ENCODE data around the gene NMNAT3. TPM values are rescaled to one million over a fixed set of nuclear protein-coding genes. Genes with fewer than 3 reads are reported as not detected.

The NMNAT3 gene
- total and polyA plus RNA-seq, 2 experiments from 2014 or later, result 8.3 to 9.2 TPM

DNA sequence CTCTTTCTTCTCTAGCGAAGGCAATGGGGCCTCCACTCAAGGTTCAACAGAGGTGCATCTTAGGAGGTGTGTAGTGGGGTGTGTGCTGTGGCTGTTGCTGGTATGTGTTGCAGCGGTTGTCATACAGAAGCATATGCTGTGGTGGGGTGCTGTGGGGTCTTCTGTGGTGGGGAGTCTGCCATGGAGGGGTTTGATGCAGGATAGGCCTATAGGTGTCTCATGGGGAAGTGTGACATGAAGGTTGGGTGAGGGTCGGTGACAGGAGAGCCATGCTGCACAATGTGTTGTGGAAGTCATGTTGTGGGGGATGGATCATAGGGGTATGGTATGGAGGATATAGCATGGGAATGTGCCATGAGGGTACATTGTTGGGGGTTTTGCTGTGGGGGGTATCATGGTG lies 20.3 kb downstream of the NMNAT3 start:
- H3K36me3 Mint-ChIP-seq (ENCODE audit: low read depth), result no peaks in the 10 kb centered on the region
- H3K27me3 ChIP-seq (ENCODE audit: insufficient read depth), result no peaks in the 10 kb centered on the region
- no peaks in the 10 kb centered on the region for H4K20me1 ChIP-seq (replicated peaks; ENCODE audit: insufficient read depth)
- no peaks in the 10 kb centered on the region for H3K9me3 Mint-ChIP-seq
- no peak overlapping the region for H3K4me3 ChIP-seq
- no peak overlapping the region for H3K4me3 Mint-ChIP-seq
- H3K4me2 ChIP-seq, result no peak overlapping the region
- no peaks in the 10 kb centered on the region for H3F3A ChIP-seq (replicated peaks; ENCODE audit: low read depth)
- no peak for DNase-seq (ENCODE audit: low spot score)
- no peaks in the 10 kb centered on the region for H3K36me3 ChIP-seq (ENCODE audit: insufficient read depth)
- H3K4me1 Mint-ChIP-seq, result peaks cover 25% of the 10 kb centered on the region
- no peak for TF ChIP-seq ZNF331 (CRISPR knock-in tag; IDR thresholded peaks at IDR 0.05; ENCODE audit: low read depth)
- TF ChIP-seq STAT1 (IDR thresholded peaks at IDR 0.05; ENCODE audit: unreplicated experiment), result no peak
- TF ChIP-seq ZNF114 (CRISPR knock-in tag; IDR thresholded peaks at IDR 0.05), result no peak
- TF ChIP-seq, protein P1, sequence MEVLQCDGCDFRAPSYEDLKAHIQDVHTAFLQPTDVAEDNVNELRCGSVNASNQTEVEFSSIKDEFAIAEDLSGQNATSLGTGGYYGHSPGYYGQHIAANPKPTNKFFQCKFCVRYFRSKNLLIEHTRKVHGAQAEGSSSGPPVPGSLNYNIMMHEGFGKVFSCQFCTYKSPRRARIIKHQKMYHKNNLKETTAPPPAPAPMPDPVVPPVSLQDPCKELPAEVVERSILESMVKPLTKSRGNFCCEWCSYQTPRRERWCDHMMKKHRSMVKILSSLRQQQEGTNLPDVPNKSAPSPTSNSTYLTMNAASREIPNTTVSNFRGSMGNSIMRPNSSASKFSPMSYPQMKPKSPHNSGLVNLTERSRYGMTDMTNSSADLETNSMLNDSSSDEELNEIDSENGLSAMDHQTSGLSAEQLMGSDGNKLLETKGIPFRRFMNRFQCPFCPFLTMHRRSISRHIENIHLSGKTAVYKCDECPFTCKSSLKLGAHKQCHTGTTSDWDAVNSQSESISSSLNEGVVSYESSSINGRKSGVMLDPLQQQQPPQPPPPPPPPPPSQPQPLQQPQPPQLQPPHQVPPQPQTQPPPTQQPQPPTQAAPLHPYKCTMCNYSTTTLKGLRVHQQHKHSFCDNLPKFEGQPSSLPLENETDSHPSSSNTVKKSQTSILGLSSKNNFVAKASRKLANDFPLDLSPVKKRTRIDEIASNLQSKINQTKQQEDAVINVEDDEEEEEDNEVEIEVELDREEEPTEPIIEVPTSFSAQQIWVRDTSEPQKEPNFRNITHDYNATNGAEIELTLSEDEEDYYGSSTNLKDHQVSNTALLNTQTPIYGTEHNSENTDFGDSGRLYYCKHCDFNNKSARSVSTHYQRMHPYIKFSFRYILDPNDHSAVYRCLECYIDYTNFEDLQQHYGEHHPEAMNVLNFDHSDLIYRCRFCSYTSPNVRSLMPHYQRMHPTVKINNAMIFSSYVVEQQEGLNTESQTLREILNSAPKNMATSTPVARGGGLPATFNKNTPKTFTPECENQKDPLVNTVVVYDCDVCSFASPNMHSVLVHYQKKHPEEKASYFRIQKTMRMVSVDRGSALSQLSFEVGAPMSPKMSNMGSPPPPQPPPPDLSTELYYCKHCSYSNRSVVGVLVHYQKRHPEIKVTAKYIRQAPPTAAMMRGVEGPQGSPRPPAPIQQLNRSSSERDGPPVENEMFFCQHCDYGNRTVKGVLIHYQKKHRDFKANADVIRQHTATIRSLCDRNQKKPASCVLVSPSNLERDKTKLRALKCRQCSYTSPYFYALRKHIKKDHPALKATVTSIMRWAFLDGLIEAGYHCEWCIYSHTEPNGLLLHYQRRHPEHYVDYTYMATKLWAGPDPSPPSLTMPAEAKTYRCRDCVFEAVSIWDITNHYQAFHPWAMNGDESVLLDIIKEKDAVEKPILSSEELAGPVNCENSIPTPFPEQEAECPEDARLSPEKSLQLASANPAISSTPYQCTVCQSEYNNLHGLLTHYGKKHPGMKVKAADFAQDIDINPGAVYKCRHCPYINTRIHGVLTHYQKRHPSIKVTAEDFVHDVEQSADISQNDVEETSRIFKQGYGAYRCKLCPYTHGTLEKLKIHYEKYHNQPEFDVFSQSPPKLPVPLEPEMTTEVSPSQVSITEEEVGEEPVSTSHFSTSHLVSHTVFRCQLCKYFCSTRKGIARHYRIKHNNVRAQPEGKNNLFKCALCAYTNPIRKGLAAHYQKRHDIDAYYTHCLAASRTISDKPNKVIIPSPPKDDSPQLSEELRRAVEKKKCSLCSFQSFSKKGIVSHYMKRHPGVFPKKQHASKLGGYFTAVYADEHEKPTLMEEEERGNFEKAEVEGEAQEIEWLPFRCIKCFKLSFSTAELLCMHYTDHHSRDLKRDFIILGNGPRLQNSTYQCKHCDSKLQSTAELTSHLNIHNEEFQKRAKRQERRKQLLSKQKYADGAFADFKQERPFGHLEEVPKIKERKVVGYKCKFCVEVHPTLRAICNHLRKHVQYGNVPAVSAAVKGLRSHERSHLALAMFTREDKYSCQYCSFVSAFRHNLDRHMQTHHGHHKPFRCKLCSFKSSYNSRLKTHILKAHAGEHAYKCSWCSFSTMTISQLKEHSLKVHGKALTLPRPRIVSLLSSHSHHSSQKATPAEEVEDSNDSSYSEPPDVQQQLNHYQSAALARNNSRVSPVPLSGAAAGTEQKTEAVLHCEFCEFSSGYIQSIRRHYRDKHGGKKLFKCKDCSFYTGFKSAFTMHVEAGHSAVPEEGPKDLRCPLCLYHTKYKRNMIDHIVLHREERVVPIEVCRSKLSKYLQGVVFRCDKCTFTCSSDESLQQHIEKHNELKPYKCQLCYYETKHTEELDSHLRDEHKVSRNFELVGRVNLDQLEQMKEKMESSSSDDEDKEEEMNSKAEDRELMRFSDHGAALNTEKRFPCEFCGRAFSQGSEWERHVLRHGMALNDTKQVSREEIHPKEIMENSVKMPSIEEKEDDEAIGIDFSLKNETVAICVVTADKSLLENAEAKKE (CRISPR knock-in tag; IDR thresholded peaks at IDR 0.05), result no peak
- TF ChIP-seq CREB1 (CRISPR knock-in tag; IDR thresholded peaks at IDR 0.05; ENCODE audit: low read depth), result no peak
- TF ChIP-seq EZH2phosphoT487 (IDR thresholded peaks at IDR 0.05; ENCODE audit: unreplicated experiment), result no peak
- no peak overlapping the region for H2AFZ ChIP-seq
- peaks cover 36% of the 10 kb centered on the region for H3K4me1 ChIP-seq (ENCODE audit: insufficient read depth)
- 0 out of 2 replicates have a peak, but pooled peaks cover 8% of the 10 kb centered on the region for H3K9me2 ChIP-seq (ENCODE audit: insufficient read depth)
- H3K27ac Mint-ChIP-seq, result no peak overlapping the region
- H3K27ac ChIP-seq (ENCODE audit: low read depth), result no peak overlapping the region
- H3K27me3 Mint-ChIP-seq (ENCODE audit: insufficient read depth, low read depth, poor library complexity), result peaks cover 6% of the 10 kb centered on the region
- no peaks in the 10 kb centered on the region for H3K79me2 ChIP-seq (replicated peaks; ENCODE audit: insufficient read depth)
- ATAC-seq, result no peak

Measured in GM23338 (cell line).